Activated naive CD8-positive, alpha-beta T cell treated with anti-CD3 and anti-CD28 coated beads, Interleukin-2, amount 50 U/mL, for 16 hours (primary cell): ENCODE measurements around the gene GRK6.
A peak's percentile ranks its signal among the peaks of the same experiment; 100 is the strongest.
"Not testable (repeated sequence)": the region's sequence is repeated elsewhere in the genome, so short reads cannot be mapped to it uniquely, and the experiment has no call there.

Experiments used
- DNase-seq: peaks from one replicate; pipeline ENCODE4 v3.0.0-alpha.2; 2020; ENCODE audit warnings: low read depth, low spot score

Gene GRK6

GRCh38 chr5:177397875-177398390, 28.5 kb upstream of the GRK6 start:
- DNase-seq: no peak

- DNase-seq: no peak
These were observed 26.2 kb upstream of the GRK6 start, which contains the start of gene PFN3 for GRCh38 chr5:177399997-177400868. PFN3 (minus strand) TSS chr5:177400661; CDS start chr5:177400576, 85 bp downstream.

- peak; percentile 25 for DNase-seq
These were observed 24.0 kb upstream of the GRK6 start for GRCh38 chr5:177402271-177403043.

DNA sequence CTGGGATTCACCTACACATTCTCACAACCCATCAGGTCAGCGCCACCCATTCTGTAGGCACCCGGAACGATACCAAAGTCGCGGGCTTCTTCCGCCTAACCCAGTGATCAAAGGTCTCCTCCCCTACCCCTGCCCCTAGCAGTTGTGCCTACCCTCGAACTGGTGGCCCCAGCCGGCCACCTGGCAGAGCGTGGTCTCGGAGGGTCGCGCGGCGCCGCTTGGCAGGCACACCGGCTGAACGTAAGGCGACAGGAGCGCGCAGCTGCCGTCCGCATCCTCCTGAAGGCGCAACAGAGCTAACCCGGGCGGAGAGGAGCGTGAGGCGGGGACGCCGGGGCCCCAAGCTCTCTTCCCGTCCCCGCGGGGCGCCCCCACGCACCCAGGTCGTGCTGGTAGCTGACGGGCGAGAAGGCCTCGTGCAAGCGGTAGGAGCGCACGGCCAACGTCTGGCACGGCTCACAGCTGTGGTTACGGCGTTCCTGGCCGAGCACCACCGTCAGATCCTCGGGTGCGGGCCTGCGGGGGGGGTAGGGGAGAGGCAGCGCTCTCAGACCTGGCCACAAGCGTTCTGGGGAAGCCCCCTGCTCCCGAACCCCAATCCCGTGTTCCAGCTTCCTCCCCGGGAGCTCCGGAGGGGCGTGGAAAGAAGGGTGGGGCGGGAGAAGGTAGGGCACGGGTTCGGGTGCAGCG, 23.2 kb upstream of the GRK6 start:
- DNase-seq: no peak

DNA sequence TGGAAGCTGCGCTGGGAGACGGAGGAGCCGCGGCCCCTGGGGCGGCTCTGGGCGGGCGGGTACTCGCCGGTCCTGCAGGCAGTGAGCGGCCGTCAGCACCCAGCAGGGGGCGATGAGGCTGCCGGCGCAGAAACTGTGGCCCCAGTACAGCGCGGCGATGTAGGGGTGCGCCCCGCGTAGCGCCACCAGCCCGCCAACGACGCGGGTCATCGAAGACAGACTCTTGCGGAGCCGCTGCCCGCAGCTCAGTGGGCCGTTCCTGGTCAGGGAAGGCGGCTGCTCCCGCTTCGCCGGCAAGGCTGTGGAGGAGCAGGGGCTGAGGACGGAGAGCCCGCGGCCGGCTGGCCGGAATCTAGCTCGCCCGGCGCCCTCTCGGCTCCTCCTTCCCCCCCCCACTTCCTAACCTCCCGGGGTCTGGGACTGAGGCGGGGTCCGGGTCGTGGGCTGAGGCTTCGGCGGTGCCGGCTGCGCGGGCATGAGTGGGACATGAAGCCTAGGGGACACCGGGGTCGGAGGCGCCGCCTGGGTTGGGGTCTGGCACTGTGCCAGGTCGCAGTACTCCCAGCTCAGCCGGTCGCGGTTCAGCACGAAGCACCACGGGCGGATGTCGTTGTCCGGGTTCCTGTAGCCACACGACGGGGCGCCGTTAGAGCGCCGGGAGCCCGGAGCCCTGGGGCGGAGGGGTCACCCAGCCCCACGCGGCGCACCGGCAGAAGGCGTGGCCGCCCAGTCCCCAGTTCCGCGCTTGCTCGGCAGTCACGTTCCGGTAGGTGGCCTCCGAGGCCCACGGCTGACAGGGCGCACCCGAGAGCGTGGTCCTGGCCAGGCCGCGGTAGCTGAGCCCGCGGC, 22.5 kb upstream of the GRK6 start:
- DNase-seq: peak; percentile 66

DNA sequence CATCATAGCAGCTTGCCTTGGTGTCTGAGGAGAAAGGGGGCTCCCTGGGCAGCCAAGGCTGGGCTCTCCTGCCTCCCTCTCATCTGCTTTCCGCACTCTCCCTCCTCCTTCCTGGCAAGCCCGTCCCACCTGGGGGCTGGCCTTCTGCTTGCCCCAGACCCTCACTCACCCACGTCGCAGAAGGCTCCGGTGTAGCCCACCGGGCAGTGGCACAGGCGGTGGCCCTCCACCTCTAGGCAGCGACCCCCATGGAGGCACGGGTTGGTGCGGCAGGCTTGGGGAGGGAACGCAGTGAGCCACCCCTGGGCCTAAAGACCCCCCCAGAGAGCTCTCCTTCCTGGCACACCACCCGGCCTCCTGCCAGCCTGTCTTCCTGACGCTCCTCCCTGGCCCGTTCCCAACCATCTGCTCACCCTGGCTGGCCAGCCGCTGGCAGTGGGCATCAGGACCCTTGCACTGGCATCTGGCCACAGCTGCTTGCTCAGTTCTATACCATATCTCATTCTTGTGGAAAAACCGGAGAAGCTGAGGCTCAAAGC, 21.8 kb upstream of the GRK6 start:
- no peak for DNase-seq

- no peak for DNase-seq
These were observed 21.2 kb upstream of the GRK6 start for GRCh38 chr5:177405312-177405711.

- DNase-seq: no peak
These were observed 20.7 kb upstream of the GRK6 start for GRCh38 chr5:177405805-177406204.

- DNase-seq: no peak
These were observed 17.3 kb upstream of the GRK6 start, which contains the start of gene F12 for GRCh38 chr5:177409043-177409801. F12 (minus strand) TSS chr5:177409564; CDS start chr5:177409527, 37 bp downstream.

- DNase-seq: no peak
These were observed 15.9 kb upstream of the GRK6 start for GRCh38 chr5:177410575-177410974.

- DNase-seq: no peak
These were observed 13.8 kb upstream of the GRK6 start for GRCh38 chr5:177412603-177413233.

DNA sequence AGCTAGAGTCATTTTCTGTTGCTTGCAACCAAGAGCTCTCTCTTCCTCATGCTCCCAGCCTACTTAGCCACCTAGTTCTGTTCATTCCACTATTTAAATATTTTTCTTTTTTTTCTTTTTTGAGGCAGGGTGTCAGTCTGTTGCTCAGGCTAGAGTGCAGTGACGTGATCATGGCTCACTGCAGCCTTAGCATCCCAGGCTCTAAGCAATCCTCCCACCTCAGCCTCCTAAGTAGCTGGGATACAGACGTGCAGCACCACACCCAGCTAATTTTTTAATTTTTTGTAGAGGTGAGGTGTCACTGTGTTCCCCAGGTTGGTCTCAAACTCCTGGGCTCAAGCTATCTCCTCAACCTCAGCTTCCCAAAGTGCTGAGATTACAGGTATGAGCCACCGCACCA, 12.0 kb upstream of the GRK6 start:
- no peak for DNase-seq

DNA sequence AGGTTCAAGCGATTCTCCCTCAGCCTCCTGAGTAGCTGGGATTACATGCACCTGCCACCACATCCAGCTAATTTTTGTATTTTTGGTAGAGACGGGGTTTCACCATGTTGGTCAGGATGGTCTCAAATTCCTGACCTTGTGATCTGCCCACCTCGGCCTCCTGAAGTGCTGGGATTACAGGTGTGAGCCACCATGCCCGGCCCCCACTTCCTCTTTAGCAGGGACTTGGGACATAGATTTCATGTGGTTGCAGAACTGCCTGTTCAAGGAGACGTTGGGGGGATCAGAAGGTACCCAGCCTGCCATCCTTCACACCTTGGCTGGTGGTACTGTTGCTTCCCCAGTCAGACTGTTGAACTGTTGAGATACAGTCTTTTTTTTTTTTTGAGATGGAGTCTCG, 9.4 kb upstream of the GRK6 start:
- not testable (repeated sequence) for DNase-seq

- no peak for DNase-seq
These were observed 7.4 kb upstream of the GRK6 start for GRCh38 chr5:177419046-177419445.

GRCh38 chr5:177420472-177420871, 6.0 kb upstream of the GRK6 start:
- DNase-seq: not testable (repeated sequence)

DNA sequence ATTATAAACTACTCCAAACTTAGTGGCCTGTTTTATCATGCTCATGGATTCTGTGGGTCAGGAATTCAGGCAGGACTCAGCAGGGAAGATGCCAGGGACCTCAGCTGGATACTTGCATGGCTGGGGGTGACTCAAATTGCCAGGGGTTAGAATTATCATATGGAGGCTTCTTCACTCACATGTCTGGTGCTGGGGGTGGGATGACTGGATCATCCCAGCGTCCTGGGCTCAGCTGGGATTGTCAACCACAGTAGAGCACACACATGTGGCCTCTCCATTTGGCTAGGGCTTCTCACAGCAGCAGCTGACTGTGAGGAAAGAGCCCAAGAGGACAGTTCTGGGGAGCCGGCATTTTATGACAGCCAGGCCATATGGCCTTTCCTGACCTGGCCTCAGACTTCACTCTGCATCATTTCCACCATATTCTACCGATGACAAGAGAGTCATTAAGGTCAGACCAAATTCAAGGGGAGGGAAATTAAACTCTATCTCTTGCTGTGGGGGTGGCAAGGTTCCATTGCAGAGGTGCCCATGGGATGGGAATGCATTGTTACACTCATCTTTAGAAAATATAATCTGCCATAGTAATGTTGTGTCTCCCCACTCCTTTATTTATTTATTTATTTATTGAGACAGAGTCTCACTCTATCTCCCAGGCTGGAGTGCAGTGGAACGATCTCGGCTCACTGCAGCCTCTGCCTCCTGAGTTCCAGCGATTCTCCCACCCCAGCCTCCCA, 5.2 kb upstream of the GRK6 start:
- DNase-seq: no peak

- no peak for DNase-seq
These were observed 2.8 kb upstream of the GRK6 start for GRCh38 chr5:177423671-177424070.

- no peak for DNase-seq
These were observed 1.2 kb upstream of the GRK6 start for GRCh38 chr5:177425196-177425800.
